GM21447 (cell line): ENCODE measurements around the gene SH3RF1.
A peak's percentile ranks its signal among the peaks of the same experiment; 100 is the strongest.

Source experiments
- ATAC-seq: cut with Tn5 transposase; IDR thresholded peaks from one replicate; pipeline ENCODE4 v1.9.1; 2021; ENCODE audit not compliant: unreplicated experiment

SH3RF1 gene

GRCh38 chr4:169139021-169139420 is 131.7 kb downstream of the SH3RF1 start:
- no peak for ATAC-seq

- no peak for ATAC-seq
These were observed 133.2 kb downstream of the SH3RF1 start for GRCh38 chr4:169137558-169137920.

- no peak for ATAC-seq
These were observed 133.8 kb downstream of the SH3RF1 start for GRCh38 chr4:169136796-169137557.

- no peak for ATAC-seq
These were observed 134.4 kb downstream of the SH3RF1 start for GRCh38 chr4:169136330-169136729.

- no peak for ATAC-seq
These were observed 135.0 kb downstream of the SH3RF1 start for GRCh38 chr4:169135776-169136175.

GRCh38 chr4:169133932-169134331 is 136.8 kb downstream of the SH3RF1 start:
- ATAC-seq = no peak

- ATAC-seq = no peak
These were observed 138.0 kb downstream of the SH3RF1 start for GRCh38 chr4:169132561-169133305.

- ATAC-seq = no peak
These were observed 139.1 kb downstream of the SH3RF1 start for GRCh38 chr4:169131556-169132208.

GRCh38 chr4:169128902-169129301 is 141.9 kb downstream of the SH3RF1 start:
- ATAC-seq = no peak

GRCh38 chr4:169127314-169127713 is 143.4 kb downstream of the SH3RF1 start:
- ATAC-seq = no peak

- ATAC-seq = no peak
These were observed 146.1 kb downstream of the SH3RF1 start for GRCh38 chr4:169124661-169125060.

GRCh38 chr4:169122422-169122821 is 148.3 kb downstream of the SH3RF1 start:
- no peak for ATAC-seq

- ATAC-seq = no peak
These were observed 148.8 kb downstream of the SH3RF1 start for GRCh38 chr4:169121861-169122382.

GRCh38 chr4:169120624-169121023 is 150.1 kb downstream of the SH3RF1 start:
- no peak for ATAC-seq

GRCh38 chr4:169119536-169119935 is 151.2 kb downstream of the SH3RF1 start:
- ATAC-seq = no peak

- no peak for ATAC-seq
These were observed 153.1 kb downstream of the SH3RF1 start for GRCh38 chr4:169117591-169118081.

- ATAC-seq = no peak
These were observed 154.4 kb downstream of the SH3RF1 start for GRCh38 chr4:169116270-169116901.

GRCh38 chr4:169115897-169116254 is 154.9 kb downstream of the SH3RF1 start:
- peak; percentile 63 for ATAC-seq

- no peak for ATAC-seq
These were observed 155.4 kb downstream of the SH3RF1 start for GRCh38 chr4:169115144-169115896.

- no peak for ATAC-seq
These were observed 156.3 kb downstream of the SH3RF1 start for GRCh38 chr4:169114341-169114974.
